ENCODE results near the gene ZBTB8OS.

DNA sequence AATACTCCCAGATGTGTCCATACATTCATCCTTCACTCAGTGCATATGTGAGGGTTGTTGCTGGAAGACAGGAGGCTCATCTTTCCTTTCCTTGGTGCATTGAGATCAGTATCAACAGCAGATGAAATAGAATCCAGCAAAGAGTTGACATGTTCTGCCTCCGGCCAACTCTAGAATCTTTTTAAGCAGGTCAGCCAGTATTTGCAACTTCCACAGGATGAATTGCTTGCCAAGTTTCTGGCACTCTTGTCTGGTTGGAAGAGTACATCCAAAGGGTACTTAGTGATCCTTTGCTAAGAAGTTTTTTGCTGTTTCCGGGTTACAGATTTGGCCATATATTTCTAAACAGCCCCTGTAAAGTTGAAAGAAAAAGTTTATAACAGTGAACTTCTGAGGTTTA lies 31.2 kb upstream of the ZBTB8OS start:
- TF ChIP-seq CTCF (conservative IDR thresholded peaks at IDR 0.05; ENCODE audit: low read depth, low read length) (no peak), EZH2 (IDR thresholded peaks at IDR 0.05; ENCODE audit: low read length, unreplicated experiment) (no peak), EZH2phosphoT487 (IDR thresholded peaks at IDR 0.05; ENCODE audit: borderline replicate concordance, low read length) (no peak)
